ENCODE data around the gene RPS2. TPM values are rescaled to one million over a fixed set of nuclear protein-coding genes. Genes with fewer than 3 reads are reported as not detected.

RPS2 gene
- total RNA-seq, 1 donor from 2014 or later = 1,490 TPM

DNA sequence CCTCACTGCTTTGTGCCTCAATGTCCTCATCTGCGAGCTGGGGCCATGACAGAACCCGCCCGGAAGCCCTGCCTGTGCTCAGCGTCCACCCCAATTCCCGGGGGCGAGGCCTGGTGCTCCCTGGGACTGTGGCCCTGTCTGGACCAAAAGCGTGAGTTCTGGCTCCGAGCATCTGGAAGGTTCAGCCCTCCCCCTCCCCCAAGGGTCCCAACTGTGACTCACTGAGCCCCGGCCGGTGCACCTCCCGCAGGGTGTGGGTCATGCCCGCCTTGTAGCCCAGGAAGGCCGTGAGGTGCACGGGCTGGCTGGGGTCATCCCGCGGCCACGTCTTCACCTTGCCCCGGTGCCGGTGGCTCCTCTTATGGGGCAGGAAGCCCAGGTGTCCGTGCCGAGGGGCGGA, 10.9 kb downstream of the RPS2 start:
- TF ChIP-seq, protein P1, sequence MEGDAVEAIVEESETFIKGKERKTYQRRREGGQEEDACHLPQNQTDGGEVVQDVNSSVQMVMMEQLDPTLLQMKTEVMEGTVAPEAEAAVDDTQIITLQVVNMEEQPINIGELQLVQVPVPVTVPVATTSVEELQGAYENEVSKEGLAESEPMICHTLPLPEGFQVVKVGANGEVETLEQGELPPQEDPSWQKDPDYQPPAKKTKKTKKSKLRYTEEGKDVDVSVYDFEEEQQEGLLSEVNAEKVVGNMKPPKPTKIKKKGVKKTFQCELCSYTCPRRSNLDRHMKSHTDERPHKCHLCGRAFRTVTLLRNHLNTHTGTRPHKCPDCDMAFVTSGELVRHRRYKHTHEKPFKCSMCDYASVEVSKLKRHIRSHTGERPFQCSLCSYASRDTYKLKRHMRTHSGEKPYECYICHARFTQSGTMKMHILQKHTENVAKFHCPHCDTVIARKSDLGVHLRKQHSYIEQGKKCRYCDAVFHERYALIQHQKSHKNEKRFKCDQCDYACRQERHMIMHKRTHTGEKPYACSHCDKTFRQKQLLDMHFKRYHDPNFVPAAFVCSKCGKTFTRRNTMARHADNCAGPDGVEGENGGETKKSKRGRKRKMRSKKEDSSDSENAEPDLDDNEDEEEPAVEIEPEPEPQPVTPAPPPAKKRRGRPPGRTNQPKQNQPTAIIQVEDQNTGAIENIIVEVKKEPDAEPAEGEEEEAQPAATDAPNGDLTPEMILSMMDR (IDR thresholded peaks at IDR 0.05) = no peak
- Histone ChIP-seq H3K4me3 (no peak overlapping the region), H3K36me3 (no peaks in the 10 kb centered on the region), H3K27ac (no peak overlapping the region), H3K9me3 (no peaks in the 10 kb centered on the region), H3K4me1 (peaks cover under 1% of the 10 kb centered on the region), H3K27me3 (no peaks in the 10 kb centered on the region)
- intact Hi-C loops (cut with DNase I) = no loop called here
- DNase-seq (peak; percentile 64), ATAC-seq (no peak)

DNA sequence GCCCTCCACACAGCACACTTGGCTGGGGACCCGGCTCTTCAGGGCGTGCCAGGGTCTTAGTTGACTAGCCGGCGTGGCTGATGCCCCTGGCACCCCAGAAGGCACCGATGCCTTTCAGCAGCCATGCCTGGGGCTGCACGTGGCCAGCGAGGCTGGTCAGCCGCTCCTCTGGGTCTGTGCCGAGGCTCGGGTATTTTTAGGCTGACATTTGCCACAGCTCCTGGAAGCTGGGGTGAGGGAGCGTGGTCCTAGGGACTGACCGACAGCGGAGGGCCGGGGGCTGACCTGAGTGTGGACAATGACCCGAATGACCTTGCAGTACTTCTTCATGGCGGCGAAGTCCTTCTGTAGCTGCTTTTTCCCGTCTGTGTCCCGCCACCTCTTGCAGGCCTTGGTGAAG, 14.1 kb downstream of the RPS2 start:
- intact Hi-C loops (cut with DNase I) = no loop called here
- H3K27ac ChIP-seq = no peak overlapping the region
- no peaks in the 10 kb centered on the region for H3K9me3 ChIP-seq
- TF ChIP-seq, protein P1 (IDR thresholded peaks at IDR 0.05) = no peak
- H3K4me1 ChIP-seq = no peaks in the 10 kb centered on the region
- no peaks in the 10 kb centered on the region for H3K36me3 ChIP-seq
- ATAC-seq (no peak), DNase-seq (no peak)
- H3K27me3 ChIP-seq = no peaks in the 10 kb centered on the region
- H3K4me3 ChIP-seq = no peak overlapping the region

- H3K4me1 ChIP-seq = no peaks in the 10 kb centered on the region
- no peaks in the 10 kb centered on the region for H3K27me3 ChIP-seq
- TF ChIP-seq, protein P1 (IDR thresholded peaks at IDR 0.05) = no peak
- intact Hi-C loops (cut with DNase I) = no loop called here
- no peak for DNase-seq
- no peaks in the 10 kb centered on the region for H3K36me3 ChIP-seq
- no peak for ATAC-seq
- H3K27ac ChIP-seq = no peak overlapping the region
- H3K4me3 ChIP-seq = no peak overlapping the region
- no peaks in the 10 kb centered on the region for H3K9me3 ChIP-seq
Measured at GRCh38 chr16:1950047-1950446, 14.6 kb downstream of the RPS2 start.

DNA sequence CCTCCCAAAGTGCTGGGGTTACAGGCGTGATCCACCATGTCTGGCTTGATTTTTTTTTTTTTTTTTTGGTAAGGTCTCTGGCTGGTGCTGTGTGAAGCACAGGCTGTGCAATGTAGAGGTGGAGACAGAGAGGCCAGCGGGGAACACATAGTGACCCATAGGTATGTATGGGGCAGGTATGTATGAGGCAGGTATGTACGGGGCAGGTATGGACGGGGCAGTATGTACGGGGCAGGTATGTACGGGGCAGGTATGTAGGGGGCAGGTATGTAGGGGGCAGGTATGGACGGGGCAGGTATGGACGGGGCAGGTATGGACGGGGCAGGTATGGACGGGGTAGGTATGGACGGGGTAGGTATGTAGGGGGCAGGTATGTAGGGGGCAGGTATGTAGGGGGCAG, 15.1 kb downstream of the RPS2 start:
- intact Hi-C loops (cut with DNase I) = no loop called here
- ATAC-seq = no peak
- no peaks in the 10 kb centered on the region for H3K4me1 ChIP-seq
- no peaks in the 10 kb centered on the region for H3K27me3 ChIP-seq
- no peaks in the 10 kb centered on the region for H3K36me3 ChIP-seq
- TF ChIP-seq, protein P1 (IDR thresholded peaks at IDR 0.05) = no peak
- no peak for DNase-seq
- no peaks in the 10 kb centered on the region for H3K9me3 ChIP-seq
- H3K4me3 ChIP-seq = no peak overlapping the region
- no peak overlapping the region for H3K27ac ChIP-seq

GRCh38 chr16:1947369-1947670, 17.3 kb downstream of the RPS2 start:
- Histone ChIP-seq H3K4me3 (no peak overlapping the region), H3K27ac (no peak overlapping the region), H3K9me3 (no peaks in the 10 kb centered on the region), H3K27me3 (no peaks in the 10 kb centered on the region), H3K4me1 (peaks cover 3% of the 10 kb centered on the region), H3K36me3 (no peaks in the 10 kb centered on the region)
- ATAC-seq = no peak
- TF ChIP-seq, protein P1 (IDR thresholded peaks at IDR 0.05) = no peak
- intact Hi-C loops (cut with DNase I) = no loop called here
- no peak for DNase-seq

All from upper lobe of right lung (tissue), 1 donor.